ENCODE measurements around the gene SSR4. TPM values are rescaled to one million over a fixed set of nuclear protein-coding genes. Genes with fewer than 3 reads are reported as not detected.

Gene SSR4
- total RNA-seq, 1 experiment from 2014 or later, result 131 TPM

DNA sequence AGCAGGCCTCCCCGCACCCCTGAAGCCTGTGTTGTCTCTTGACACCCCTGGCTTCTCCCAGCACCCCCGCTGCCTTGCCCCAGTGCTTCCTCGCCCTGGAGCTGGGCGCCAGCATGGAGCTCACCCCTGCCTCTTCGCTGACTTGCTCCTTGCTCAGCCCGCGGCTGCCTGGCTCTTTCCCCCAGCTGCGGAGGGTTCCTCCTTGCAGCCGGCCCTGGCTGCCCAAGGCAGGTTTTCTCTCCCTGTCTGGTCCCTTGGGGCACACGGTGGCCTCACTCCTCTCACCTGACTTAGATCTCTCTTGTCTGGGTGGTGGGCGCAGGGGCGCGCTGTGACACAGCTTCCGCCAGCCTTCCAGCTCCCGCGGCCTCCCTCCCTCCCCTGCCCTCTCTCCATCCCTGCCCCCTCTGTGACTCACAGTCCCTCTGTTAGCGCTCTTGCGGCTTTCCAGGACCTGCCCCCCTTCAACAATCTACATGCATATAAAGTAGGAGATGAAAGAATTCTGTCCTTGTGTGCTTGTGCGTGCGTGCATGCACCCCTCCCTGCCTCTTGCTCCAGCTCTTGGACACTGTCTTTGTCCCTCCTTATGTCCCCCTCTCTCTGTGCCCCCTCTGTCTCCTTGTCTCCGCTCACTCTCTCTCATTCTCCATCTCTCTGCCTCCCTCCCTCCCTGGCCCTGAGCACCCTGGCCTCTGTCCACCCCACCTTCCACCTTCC is 28.2 kb upstream of the SSR4 start:
- H3K4me3 ChIP-seq, result peak overlapping the region; percentile 59
- no peaks in the 10 kb centered on the region for H3K36me3 ChIP-seq
- H3K9me3 ChIP-seq (replicated peaks), result no peaks in the 10 kb centered on the region
- no peaks in the 10 kb centered on the region for H3K27me3 ChIP-seq
- H3K4me1 ChIP-seq, result peaks cover 10% of the 10 kb centered on the region; the same call in 1 of the 2 replicates
- DNase-seq, result peak; percentile 60 to 62
- peak overlapping the region; percentile 53; the same call in 1 of the 2 replicates for H3K27ac ChIP-seq

DNA sequence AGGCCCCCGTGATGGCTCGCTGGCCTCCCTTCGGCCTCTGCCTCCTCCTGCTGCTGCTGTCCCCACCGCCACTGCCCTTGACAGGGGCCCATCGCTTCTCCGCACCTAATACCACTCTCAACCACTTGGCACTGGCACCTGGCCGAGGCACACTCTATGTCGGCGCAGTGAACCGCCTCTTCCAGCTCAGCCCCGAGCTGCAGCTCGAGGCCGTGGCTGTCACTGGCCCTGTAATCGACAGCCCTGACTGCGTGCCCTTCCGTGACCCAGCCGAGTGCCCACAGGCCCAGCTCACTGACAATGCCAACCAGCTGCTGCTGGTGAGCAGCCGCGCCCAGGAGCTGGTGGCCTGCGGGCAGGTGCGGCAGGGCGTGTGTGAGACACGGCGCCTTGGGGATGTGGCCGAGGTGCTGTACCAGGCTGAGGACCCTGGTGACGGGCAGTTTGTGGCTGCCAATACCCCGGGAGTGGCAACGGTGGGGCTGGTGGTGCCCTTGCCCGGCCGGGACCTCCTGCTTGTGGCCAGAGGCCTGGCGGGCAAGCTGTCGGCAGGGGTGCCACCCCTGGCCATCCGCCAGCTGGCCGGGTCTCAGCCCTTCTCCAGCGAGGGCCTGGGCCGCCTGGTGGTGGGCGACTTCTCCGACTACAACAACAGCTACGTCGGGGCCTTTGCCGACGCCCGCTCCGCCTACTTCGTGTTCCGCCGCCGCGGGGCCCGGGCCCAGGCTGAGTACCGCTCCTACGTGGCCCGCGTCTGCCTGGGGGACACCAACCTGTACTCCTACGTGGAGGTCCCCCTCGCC is 27.4 kb upstream of the SSR4 start:
- Histone ChIP-seq H3K4me1 (peaks cover 10% of the 10 kb centered on the region; the same call in 1 of the 2 replicates), H3K9me3 (replicated peaks) (no peaks in the 10 kb centered on the region), H3K27ac (no peak overlapping the region), H3K27me3 (no peaks in the 10 kb centered on the region), H3K36me3 (no peaks in the 10 kb centered on the region), H3K4me3 (no peak overlapping the region)
- no peak for DNase-seq

GRCh38 chrX:153767674-153768055 is 26.8 kb upstream of the SSR4 start:
- no peak overlapping the region for H3K4me3 ChIP-seq
- no peak for DNase-seq
- H3K27me3 ChIP-seq, result no peaks in the 10 kb centered on the region
- no peaks in the 10 kb centered on the region for H3K36me3 ChIP-seq
- H3K4me1 ChIP-seq, result peaks cover 10% of the 10 kb centered on the region; the same call in 1 of the 2 replicates
- H3K27ac ChIP-seq, result no peak overlapping the region
- no peaks in the 10 kb centered on the region for H3K9me3 ChIP-seq (replicated peaks)

DNA sequence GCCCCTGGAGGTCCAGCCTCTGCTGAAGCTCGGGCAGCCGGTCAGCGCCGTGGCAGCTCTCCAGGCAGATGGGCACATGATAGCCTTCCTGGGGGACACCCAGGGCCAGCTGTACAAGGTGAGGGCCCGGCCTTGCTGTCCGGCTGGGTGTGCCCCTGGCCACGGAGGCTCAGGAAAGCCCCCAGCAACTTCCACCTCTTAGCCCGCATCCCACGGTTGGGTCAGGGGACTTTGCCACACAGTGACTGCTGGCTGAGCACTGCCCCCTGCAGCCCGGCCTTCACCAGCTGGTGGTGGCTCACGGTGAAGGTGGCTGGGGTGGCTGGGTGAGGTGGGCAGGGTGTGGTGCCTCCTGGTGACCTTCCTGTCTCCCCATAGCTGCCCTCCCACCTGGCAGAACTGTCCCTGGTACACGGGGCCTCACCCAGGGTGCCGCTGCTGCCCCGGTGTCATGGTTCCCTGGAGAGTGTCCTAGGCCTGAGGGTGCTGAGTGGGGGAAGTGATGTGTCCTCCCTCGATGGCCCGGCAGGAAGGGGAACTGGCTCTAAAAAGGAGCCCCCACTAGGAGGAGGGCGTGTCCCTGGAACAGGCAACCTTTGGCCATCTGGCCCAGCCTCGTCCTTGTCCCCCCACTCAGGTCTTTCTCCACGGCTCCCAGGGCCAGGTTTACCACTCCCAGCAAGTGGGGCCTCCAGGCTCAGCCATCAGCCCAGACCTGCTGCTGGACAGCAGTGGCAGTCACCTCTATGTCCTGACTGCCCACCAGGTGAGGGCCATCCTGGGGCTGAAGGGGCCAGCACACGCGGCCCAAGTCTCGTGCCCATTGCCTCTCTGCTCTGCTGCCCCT is 25.9 kb upstream of the SSR4 start:
- Histone ChIP-seq H3K9me3 (replicated peaks) (no peaks in the 10 kb centered on the region), H3K36me3 (no peaks in the 10 kb centered on the region), H3K4me1 (peaks cover 10% of the 10 kb centered on the region; the same call in 1 of the 2 replicates), H3K27ac (no peak overlapping the region), H3K4me3 (no peak overlapping the region), H3K27me3 (no peaks in the 10 kb centered on the region)
- no peak for DNase-seq

- H3K36me3 ChIP-seq, result no peaks in the 10 kb centered on the region
- no peaks in the 10 kb centered on the region for H3K9me3 ChIP-seq (replicated peaks)
- no peak for DNase-seq
- H3K4me3 ChIP-seq, result no peak overlapping the region
- H3K4me1 ChIP-seq, result peaks cover 10% of the 10 kb centered on the region; the same call in 1 of the 2 replicates
- H3K27me3 ChIP-seq, result no peaks in the 10 kb centered on the region
- no peak overlapping the region for H3K27ac ChIP-seq
Measured at GRCh38 chrX:153769158-153769864, 25.2 kb upstream of the SSR4 start.

- Histone ChIP-seq H3K27ac (no peak overlapping the region), H3K36me3 (no peaks in the 10 kb centered on the region), H3K9me3 (replicated peaks) (no peaks in the 10 kb centered on the region), H3K4me3 (no peak overlapping the region), H3K27me3 (no peaks in the 10 kb centered on the region), H3K4me1 (0 out of 2 replicates have a peak, but pooled peaks cover 3% of the 10 kb centered on the region)
- DNase-seq, result no peak
Measured at GRCh38 chrX:153769865-153770600, 24.4 kb upstream of the SSR4 start.

DNA sequence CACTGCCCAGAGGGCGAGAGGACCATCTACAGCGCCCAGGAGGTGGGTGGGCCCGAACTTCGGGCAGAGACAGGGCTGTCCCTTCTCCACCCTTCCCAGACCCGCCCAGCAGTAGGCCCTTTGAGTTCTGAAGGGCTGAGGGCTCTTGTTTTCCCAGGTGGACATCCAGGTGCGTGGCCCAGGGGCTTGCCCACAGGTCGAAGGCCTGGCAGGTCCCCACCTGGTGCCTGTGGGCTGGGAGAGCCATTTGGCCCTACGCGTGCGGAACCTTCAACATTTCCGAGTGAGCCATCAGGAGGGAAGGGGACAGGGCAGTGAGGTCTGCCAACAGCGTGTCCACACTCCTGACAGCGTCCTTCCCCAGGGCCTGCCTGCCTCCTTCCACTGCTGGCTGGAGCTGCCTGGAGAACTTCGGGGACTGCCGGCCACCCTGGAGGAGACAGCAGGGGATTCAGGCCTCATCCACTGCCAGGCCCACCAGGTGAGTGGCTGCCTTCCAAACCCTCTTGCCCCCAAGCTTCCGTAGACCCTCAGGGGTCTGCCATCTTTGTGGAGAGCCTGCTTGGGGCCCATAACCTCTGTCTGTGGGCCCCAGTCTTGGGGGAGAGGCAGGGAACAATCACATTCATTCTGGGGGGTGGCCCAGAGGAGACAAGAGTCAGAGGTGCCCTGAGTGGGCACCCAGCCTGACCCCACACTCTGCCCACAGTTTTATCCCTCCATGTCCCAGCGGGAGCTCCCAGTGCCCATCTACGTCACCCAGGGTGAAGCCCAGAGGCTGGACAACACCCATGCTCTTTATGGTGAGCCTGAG is 23.7 kb upstream of the SSR4 start:
- Histone ChIP-seq H3K4me3 (no peak overlapping the region), H3K4me1 (0 out of 2 replicates have a peak, but pooled peaks cover 2% of the 10 kb centered on the region), H3K27ac (no peak overlapping the region), H3K27me3 (no peaks in the 10 kb centered on the region), H3K36me3 (no peaks in the 10 kb centered on the region), H3K9me3 (replicated peaks) (no peaks in the 10 kb centered on the region)
- DNase-seq, result no peak

DNA sequence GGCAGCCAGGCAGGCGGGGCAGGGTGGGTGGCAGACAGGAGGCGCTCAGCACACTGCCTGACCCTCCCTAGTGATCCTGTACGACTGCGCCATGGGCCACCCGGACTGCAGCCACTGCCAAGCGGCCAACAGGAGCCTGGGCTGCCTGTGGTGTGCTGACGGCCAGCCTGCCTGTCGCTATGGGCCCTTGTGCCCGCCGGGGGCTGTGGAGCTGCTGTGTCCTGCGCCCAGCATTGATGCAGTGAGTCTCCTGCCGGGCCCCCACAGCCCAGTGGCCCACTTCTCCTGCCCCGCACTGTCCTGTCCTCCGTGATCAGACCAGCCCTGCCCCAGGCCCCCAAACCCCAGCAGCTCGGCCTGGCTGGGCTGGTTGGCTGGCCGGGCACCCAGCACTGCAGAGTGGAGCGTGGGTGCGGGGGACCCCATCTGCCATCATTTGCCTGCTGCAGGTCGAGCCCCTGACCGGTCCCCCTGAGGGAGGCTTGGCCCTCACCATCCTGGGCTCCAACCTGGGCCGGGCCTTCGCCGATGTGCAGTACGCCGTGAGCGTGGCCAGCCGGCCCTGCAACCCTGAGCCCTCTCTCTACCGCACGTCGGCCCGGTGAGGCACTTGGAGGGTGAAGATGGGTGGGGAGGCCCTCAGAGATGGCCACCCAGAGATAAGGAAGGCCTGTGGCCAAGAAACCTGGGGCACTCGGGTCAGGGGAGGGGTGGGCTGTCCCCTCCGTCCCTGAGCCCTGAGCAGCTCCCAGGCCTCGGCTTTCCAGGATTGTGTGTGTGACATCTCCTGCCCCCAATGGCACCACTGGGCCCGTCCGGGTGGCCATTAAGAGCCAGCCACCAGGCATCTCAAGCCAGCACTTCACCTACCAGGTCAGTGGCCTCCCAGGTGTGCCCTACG is 22.8 kb upstream of the SSR4 start:
- Histone ChIP-seq H3K4me3 (no peak overlapping the region), H3K36me3 (no peaks in the 10 kb centered on the region), H3K27me3 (no peaks in the 10 kb centered on the region), H3K27ac (no peak overlapping the region), H3K9me3 (replicated peaks) (no peaks in the 10 kb centered on the region), H3K4me1 (0 out of 2 replicates have a peak, but pooled peaks cover under 1% of the 10 kb centered on the region)
- no peak for DNase-seq

DNA sequence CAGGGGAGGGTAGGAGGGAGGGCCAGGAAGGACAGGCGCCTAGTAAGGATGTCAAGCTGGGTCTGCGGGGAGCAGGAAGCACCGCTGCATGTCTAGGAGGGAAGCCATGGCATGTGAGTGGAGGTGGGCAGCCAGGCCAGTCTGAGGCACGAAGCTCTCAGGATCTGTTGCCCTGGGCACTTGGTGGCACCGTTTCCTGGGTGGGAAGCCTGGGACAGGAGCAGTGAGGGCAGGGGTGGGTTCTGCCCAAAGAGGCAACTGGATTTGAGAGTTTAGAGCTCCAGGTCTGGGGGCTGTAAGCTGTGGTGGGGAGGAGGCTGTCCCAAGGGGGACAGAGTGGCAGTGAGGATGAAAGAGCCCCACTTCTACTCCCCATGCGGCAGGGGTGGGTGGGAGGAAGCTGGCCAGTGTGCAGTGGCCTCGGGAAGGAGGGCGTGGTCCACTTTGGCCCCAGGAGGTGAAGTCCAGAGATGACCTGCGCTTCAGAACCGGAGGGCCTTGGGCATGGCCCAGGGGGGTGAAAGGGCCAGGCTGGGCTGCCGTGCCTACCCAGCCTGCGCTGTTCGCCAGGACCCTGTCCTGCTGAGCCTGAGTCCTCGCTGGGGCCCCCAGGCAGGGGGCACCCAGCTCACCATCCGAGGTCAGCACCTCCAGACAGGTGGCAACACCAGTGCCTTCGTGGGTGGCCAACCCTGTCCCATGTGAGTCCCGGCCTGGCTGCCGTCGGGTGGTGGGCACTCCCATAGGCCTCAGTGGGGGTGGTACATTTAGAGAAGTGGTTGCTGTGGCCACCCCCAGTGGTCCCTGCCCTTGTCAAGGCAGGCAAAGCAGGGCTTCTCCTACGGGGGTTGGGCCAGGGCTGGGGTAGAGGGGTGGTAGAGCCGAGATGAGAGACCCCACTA is 21.9 kb upstream of the SSR4 start:
- no peaks in the 10 kb centered on the region for H3K27me3 ChIP-seq
- no peaks in the 10 kb centered on the region for H3K36me3 ChIP-seq
- H3K4me3 ChIP-seq, result no peak overlapping the region
- H3K27ac ChIP-seq, result no peak overlapping the region
- no peaks in the 10 kb centered on the region for H3K9me3 ChIP-seq (replicated peaks)
- H3K4me1 ChIP-seq, result no peaks in the 10 kb centered on the region
- no peak for DNase-seq

- Histone ChIP-seq H3K36me3 (no peaks in the 10 kb centered on the region), H3K27ac (no peak overlapping the region), H3K4me3 (no peak overlapping the region), H3K9me3 (replicated peaks) (no peaks in the 10 kb centered on the region), H3K4me1 (no peaks in the 10 kb centered on the region), H3K27me3 (no peaks in the 10 kb centered on the region)
- no peak for DNase-seq
Measured at GRCh38 chrX:153773218-153773611, 21.3 kb upstream of the SSR4 start.

DNA sequence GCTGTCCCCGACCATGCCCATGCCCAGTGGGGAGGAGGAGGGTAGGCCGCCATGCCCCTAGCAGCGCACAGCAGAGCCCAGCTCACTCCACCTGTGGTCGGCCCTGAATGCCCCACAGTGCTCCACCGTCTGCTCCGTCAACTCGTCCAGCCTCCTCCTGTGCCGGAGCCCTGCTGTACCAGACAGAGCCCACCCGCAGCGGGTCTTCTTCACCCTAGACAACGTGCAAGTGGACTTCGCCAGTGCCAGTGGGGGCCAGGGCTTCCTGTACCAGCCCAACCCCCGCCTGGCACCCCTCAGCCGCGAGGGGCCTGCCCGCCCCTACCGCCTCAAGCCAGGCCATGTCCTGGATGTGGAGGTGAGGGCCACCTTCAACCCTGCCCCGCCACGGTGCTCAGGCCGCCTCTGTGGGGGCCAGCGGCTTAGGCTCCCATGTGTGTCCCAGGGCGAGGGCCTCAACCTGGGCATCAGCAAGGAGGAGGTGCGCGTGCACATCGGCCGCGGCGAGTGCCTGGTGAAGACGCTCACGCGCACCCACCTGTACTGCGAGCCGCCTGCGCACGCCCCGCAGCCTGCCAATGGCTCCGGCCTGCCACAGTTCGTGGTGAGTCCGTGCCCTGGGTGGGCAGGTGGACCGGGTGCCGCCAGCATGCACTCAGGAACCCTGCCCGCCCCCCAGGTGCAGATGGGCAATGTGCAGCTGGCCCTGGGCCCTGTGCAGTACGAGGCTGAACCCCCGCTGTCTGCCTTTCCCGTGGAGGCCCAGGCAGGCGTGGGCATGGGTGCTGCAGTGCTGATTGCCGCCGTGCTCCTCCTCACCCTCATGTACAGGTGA is 20.5 kb upstream of the SSR4 start:
- Histone ChIP-seq H3K36me3 (no peaks in the 10 kb centered on the region), H3K27ac (no peak overlapping the region), H3K4me1 (no peaks in the 10 kb centered on the region), H3K9me3 (replicated peaks) (no peaks in the 10 kb centered on the region), H3K27me3 (no peaks in the 10 kb centered on the region), H3K4me3 (no peak overlapping the region)
- DNase-seq, result no peak

Measured in SJCRH30 (cell line).